Activated CD4-positive, alpha-beta T cell treated with anti-CD3 and anti-CD28 coated beads, Interleukin-2, amount 50 U/mL, for 1 hour (primary cell): ENCODE data around the gene ZNF432.

Source experiments
- DNase-seq: peaks from one replicate; pipeline ENCODE4 v3.0.0-alpha.2; 2020

The ZNF432 gene

DNA sequence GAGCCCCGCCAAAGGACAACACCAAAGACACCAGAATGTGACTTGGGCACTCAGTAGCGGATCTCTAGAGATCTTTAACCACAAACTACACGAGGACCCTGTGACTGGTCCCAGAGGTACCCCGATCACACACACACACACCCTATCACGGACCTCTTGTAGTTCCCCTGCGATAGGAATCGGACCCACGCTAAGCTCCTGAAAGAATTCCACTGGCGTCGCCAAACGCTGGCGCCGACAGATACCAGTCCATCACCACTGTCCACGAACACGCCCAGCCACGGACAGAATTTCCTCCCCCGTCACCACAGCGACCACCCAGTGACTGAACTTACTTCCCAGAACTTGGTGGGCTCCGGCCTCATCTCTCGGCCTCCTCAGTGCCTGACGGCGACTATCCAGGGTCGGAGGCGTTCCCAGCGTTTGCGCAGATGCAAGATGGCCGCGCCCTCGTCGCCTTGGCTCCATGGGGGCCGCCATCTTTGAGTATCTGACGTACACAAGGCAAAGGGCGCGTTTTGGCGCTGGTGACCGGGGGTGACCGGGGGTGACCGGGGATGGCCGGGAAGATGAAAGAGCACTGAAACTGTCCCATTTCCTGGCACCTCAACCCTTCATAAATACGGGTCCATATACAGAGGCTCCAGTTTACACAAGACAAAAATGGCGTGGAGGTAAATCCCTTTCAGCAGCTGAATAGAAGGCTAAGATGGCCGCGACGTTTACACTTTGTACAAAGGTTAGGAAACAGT, 40.7 kb downstream of the ZNF432 start, which contains the start of gene ZNF615:
Gene ZNF615, minus strand, starts transcription at position 406 of the 752 bp plus-strand sequence. CDS start 4,500 bp downstream, outside the sequence.
- peak; percentile 82 for DNase-seq

DNA sequence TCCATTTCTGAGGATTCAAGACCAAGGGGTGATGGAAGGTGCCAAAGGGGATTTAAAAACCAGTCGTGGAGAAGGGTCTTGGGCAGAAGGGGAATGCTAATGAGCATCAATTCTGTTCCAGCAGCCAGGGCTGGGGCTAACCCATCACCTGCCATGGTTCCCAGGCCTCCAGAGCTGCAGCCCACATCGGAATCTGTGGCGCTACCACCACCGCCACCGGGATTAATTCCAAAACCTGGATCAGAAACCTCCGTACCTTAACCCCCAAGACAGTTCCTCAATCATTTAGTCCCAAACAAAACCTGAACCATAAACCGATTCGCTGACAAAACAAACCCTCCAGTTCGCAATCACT, 41.2 kb downstream of the ZNF432 start:
- no peak for DNase-seq

- no peak for DNase-seq
These were observed 54.5 kb downstream of the ZNF432 start for GRCh38 chr19:51994048-51994644.

GRCh38 chr19:51993422-51993821, 55.2 kb downstream of the ZNF432 start:
- no peak for DNase-seq

DNA sequence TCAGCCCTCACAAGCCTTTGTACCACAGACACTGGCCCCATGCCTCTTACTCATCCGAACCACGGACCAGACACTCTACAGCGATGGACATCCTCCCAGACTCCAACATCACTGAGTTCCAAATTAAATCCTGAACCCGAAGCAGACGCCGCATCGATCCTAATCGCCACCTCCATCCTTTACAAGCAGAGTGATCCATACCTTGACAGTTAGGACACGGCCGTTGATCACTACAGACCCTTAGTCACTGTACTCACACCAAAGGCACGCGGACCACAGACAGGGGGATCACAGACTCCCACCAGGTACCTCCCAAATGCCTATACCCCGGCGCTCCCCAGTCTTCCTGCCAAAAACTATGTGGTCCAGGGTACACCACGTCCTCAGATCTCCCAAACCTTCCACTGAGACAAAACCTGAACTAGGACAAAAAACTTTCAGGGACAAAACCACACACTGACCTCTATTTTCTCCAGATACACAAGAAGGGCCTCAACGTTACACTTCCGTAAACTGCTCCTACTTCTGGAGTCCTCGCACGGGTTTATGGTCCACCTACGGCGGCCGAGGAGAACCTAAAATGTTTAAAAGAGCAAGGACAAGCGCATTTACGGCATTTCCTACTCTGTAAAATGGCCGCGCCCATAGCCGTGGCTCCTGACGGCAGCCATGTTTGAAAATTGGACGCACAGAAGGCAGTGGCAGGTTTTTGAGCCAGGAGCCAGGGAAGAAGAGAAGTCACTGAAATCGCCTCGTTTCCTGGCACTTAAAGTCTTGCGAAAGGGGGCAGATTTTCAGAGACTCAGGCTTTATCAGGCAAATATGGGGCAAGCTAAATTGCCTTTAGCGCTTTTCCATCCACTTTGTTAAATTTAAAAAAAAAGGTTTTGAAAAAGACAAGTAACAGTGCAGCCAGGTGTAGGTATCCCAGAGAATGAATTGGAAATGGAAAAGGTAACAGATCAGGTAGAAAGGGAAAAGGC, 62.0 kb downstream of the ZNF432 start, which contains the start of gene ZNF350:
Gene ZNF350, minus strand, starts transcription at position 532 of the 983 bp plus-strand sequence. CDS start 12,480 bp downstream, outside the sequence.
- peak; percentile 83 for DNase-seq

DNA sequence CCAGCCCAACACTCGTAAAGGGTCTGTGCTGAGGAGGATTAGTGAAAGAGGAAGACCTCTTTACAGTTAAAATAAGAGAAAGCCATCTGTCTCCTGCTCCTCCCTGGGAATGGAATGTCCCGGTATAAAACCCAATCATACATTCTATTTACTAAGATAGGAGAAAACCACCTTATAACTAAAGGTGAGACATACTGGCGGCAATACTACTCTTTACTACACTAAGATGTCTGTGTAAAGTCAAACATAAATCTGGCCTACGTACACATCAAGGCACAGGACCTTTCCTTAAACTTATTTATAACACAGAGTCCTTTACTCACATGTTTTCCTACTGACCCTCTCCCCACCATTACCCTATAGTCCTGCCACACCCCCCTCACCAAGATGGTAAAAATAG, 65.3 kb downstream of the ZNF432 start:
- no peak for DNase-seq
